ENCODE measurements around the gene EVC. TPM values are rescaled to one million over a fixed set of nuclear protein-coding genes. Genes with fewer than 3 reads are reported as not detected.

EVC gene
- total RNA-seq, 1 donor from 2014 or later, result 126 TPM

GRCh38 chr4:5755161-5755560 is 44.2 kb downstream of the EVC start:
- DNase-seq (ENCODE audit: low read depth), result no peak

GRCh38 chr4:5755679-5756078 is 44.7 kb downstream of the EVC start:
- DNase-seq (ENCODE audit: low read depth), result no peak

- DNase-seq (ENCODE audit: low read depth), result no peak
These were observed 45.3 kb downstream of the EVC start for GRCh38 chr4:5756271-5756670.

- no peak for DNase-seq (ENCODE audit: low read depth)
These were observed 46.1 kb downstream of the EVC start for GRCh38 chr4:5757091-5757490.

- DNase-seq (ENCODE audit: low read depth), result no peak
These were observed 46.5 kb downstream of the EVC start for GRCh38 chr4:5757536-5757935.

- no peak for DNase-seq (ENCODE audit: low read depth)
These were observed 47.0 kb downstream of the EVC start for GRCh38 chr4:5757954-5758353.

GRCh38 chr4:5758741-5759140 is 47.7 kb downstream of the EVC start:
- peak; percentile 98 for DNase-seq (ENCODE audit: low read depth)

GRCh38 chr4:5759236-5760075 is 48.5 kb downstream of the EVC start:
- no peak for DNase-seq (ENCODE audit: low read depth)

GRCh38 chr4:5760246-5760645 is 49.2 kb downstream of the EVC start:
- DNase-seq (ENCODE audit: low read depth), result no peak

GRCh38 chr4:5760936-5761480 is 50.0 kb downstream of the EVC start:
- DNase-seq (ENCODE audit: low read depth), result no peak

GRCh38 chr4:5770051-5770450 is 59.0 kb downstream of the EVC start:
- no peak for DNase-seq (ENCODE audit: low read depth)

- DNase-seq (ENCODE audit: low read depth), result no peak
These were observed 61.7 kb downstream of the EVC start for GRCh38 chr4:5772528-5773270.

- DNase-seq (ENCODE audit: low read depth), result peak; percentile 41
These were observed 62.2 kb downstream of the EVC start for GRCh38 chr4:5773271-5773555.

GRCh38 chr4:5774416-5775036 is 63.5 kb downstream of the EVC start:
- no peak for DNase-seq (ENCODE audit: low read depth)

- DNase-seq (ENCODE audit: low read depth), result no peak
These were observed 65.5 kb downstream of the EVC start for GRCh38 chr4:5776510-5776909.

- DNase-seq (ENCODE audit: low read depth), result peak; percentile 28
These were observed 70.0 kb downstream of the EVC start for GRCh38 chr4:5780831-5781480.

GRCh38 chr4:5781691-5782090 is 70.7 kb downstream of the EVC start:
- DNase-seq (ENCODE audit: low read depth), result no peak

- no peak for DNase-seq (ENCODE audit: low read depth)
These were observed 72.0 kb downstream of the EVC start for GRCh38 chr4:5782829-5783476.

- no peak for DNase-seq (ENCODE audit: low read depth)
These were observed 72.5 kb downstream of the EVC start for GRCh38 chr4:5783486-5783885.

GRCh38 chr4:5784021-5784420 is 73.0 kb downstream of the EVC start:
- DNase-seq (ENCODE audit: low read depth), result no peak

- no peak for DNase-seq (ENCODE audit: low read depth)
These were observed 74.1 kb downstream of the EVC start for GRCh38 chr4:5784960-5785611.

Data from renal cortical epithelial cell (primary cell).